Heart left ventricle (tissue), 13 donors: ENCODE data around the gene UBE2R2.

ENCODE experiments used
- POLR2A ChIP-seq, 2 donors: fragments of 450-650 bp; IDR thresholded peaks; one replicate each; pipeline ENCODE4 v1.6.1; 2017; ENCODE audit warnings: antibody characterized with exemption in 2 of 2, mild to moderate bottlenecking in 2 of 2, moderate library complexity in 2 of 2
- TF ChIP-seq, protein P1 (sequence below), 12 donors: fragments of 200-600 bp; sonication (generic) in 4 of 12; IDR thresholded peaks; one replicate each; pipeline versions ENCODE4 v1.5.0 to v1.8.0; 2018 to 2022; ENCODE audit warnings: antibody characterized with exemption in 12 of 12, mild to moderate bottlenecking in 5 of 12
- donor health status: ischemic (EF 13 %, LVEDD 7.1; RV severe dilation, severe dysfunction).
- donor health status: DM: no; HTN: yes; CAD: no.
- donor health status: DM: no; HTN: no; CAD: no.
- donor health status: ischemic (EF 25% LVEDD 6.9; RV normal size, moderate dysfunction).
- donor health status: ischemic (EF 25% LVEDD 5.7; RV mildly dilated, moderate dysfunction).
- donor health status: ischemic (EF 35%, LVEDD 5.7; RV mildly dilated, moderate dysfunction).
- donor health status: nonischemic (EF 11% LVEDD 7.7; RV severe dilation, severe dysfunction).
- donor health status: DM: yes; HTN: yes; CAD: no.
- donor health status: PGD.
- donor health status: ischemic (EF 29% LVEDD 5.4; RV normal size, mild dysfunction).
- donor health status: nonischemic (EF 23%, LVEDD 6.1; RV moderate dilation, normal function).

DNA sequence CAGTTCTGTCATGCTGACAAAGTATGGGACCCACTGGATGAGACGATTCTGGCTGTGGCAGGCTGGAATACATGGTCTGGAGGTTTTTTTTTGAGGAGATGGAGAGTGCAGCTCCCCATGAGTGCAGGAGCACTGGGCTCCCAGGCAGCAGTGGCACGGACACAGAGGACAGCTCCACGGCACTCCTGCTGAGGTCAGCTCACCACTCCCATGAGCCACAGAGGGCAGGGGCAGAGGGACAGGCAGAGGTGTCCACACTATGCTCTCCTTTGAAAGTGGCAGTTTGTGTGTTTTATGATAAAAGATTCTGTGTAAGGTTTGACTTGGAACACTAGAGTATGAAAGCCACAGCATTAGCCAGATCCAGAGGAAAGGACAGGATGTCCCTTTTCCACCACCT is 114.4 kb downstream of the UBE2R2 start:
- TF ChIP-seq, protein P1, sequence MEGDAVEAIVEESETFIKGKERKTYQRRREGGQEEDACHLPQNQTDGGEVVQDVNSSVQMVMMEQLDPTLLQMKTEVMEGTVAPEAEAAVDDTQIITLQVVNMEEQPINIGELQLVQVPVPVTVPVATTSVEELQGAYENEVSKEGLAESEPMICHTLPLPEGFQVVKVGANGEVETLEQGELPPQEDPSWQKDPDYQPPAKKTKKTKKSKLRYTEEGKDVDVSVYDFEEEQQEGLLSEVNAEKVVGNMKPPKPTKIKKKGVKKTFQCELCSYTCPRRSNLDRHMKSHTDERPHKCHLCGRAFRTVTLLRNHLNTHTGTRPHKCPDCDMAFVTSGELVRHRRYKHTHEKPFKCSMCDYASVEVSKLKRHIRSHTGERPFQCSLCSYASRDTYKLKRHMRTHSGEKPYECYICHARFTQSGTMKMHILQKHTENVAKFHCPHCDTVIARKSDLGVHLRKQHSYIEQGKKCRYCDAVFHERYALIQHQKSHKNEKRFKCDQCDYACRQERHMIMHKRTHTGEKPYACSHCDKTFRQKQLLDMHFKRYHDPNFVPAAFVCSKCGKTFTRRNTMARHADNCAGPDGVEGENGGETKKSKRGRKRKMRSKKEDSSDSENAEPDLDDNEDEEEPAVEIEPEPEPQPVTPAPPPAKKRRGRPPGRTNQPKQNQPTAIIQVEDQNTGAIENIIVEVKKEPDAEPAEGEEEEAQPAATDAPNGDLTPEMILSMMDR (IDR thresholded peaks at IDR 0.05): no peak
- no peak for TF ChIP-seq POLR2A (IDR thresholded peaks at IDR 0.05)
